ENCODE data around the gene BOLA1. TPM values are rescaled to one million over a fixed set of nuclear protein-coding genes. Genes with fewer than 3 reads are reported as not detected.

BOLA1 gene
- polyA plus RNA-seq, 1 experiment: 10.1 TPM

GRCh38 chr1:149916193-149916897 lies 17.0 kb downstream of the BOLA1 start:
- no peak for DNase-seq (ENCODE audit: low read depth, low spot score)
- Histone ChIP-seq H3K9me3 (ENCODE audit: control insufficient read depth, insufficient read depth, low read length) (no peaks in the 10 kb centered on the region), H3K27ac (ENCODE audit: low read depth, low read length) (no peak overlapping the region), H3K4me3 (ENCODE audit: low read depth, low read length) (peak overlapping the region; percentile 88), H3K27me3 (ENCODE audit: control insufficient read depth, insufficient read depth, low read length) (no peaks in the 10 kb centered on the region)
- ChIA-PET POLR2A (interaction anchor here (1.0 kb wide), 1 partner anchor 29 kb away, joined by 3 read pairs; a partner anchor contains a TSS), CTCF (no interaction called here)
- TF ChIP-seq CTCF (IDR thresholded peaks at IDR 0.05; ENCODE audit: low read depth, low read length): no peak

GRCh38 chr1:149916898-149917252 lies 17.5 kb downstream of the BOLA1 start:
- Histone ChIP-seq H3K27ac (ENCODE audit: low read depth, low read length) (no peak overlapping the region), H3K4me3 (ENCODE audit: low read depth, low read length) (peak overlapping the region; percentile 88), H3K27me3 (ENCODE audit: control insufficient read depth, insufficient read depth, low read length) (no peaks in the 10 kb centered on the region), H3K9me3 (ENCODE audit: control insufficient read depth, insufficient read depth, low read length) (no peaks in the 10 kb centered on the region)
- ChIA-PET CTCF (no interaction called here), POLR2A (no interaction called here)
- DNase-seq (ENCODE audit: low read depth, low spot score): no peak
- TF ChIP-seq CTCF (IDR thresholded peaks at IDR 0.05; ENCODE audit: low read depth, low read length): no peak

- CTCF ChIA-PET: no interaction called here
- Histone ChIP-seq H3K27me3 (ENCODE audit: control insufficient read depth, insufficient read depth, low read length) (no peaks in the 10 kb centered on the region), H3K9me3 (ENCODE audit: control insufficient read depth, insufficient read depth, low read length) (no peaks in the 10 kb centered on the region), H3K27ac (ENCODE audit: low read depth, low read length) (no peak within 1 kb of the TSS), H3K4me3 (ENCODE audit: low read depth, low read length) (peak within 1 kb of the TSS; percentile 88)
- TF ChIP-seq CTCF (IDR thresholded peaks at IDR 0.05; ENCODE audit: low read depth, low read length): no peak
- POLR2A ChIA-PET: interaction anchor here (0.8 kb wide), 1 partner anchor 21 kb away, joined by 4 read pairs; no protein-coding TSS in a partner anchor
- no peak for DNase-seq (ENCODE audit: low read depth, low spot score)
These were observed 18.3 kb downstream of the BOLA1 start, which contains the start of gene SV2A for GRCh38 chr1:149917571-149918144. SV2A (minus strand) TSS chr1:149917844; CDS start chr1:149913840, 4,004 bp downstream.

GRCh38 chr1:149923626-149924025 lies 24.3 kb downstream of the BOLA1 start:
- H3K27me3 ChIP-seq (ENCODE audit: control insufficient read depth, insufficient read depth, low read length): no peaks in the 10 kb centered on the region
- DNase-seq (ENCODE audit: low read depth, low spot score): no peak
- no peak for TF ChIP-seq CTCF (IDR thresholded peaks at IDR 0.05; ENCODE audit: low read depth, low read length)
- no peaks in the 10 kb centered on the region; the same call in 1 of the 2 replicates for H3K9me3 ChIP-seq (ENCODE audit: control insufficient read depth, insufficient read depth, low read length)
- ChIA-PET CTCF (no interaction called here), POLR2A (no interaction called here)
- H3K27ac ChIP-seq (ENCODE audit: low read depth, low read length): no peak overlapping the region
- no peak overlapping the region for H3K4me3 ChIP-seq (ENCODE audit: low read depth, low read length)

GRCh38 chr1:149925345-149925744 lies 26.0 kb downstream of the BOLA1 start:
- ChIA-PET CTCF (interaction anchor here (0.6 to 0.8 kb wide), 3 partner anchors 17 to 262 kb away, joined by 3 to 4 read pairs (median 3); a partner anchor contains a TSS), POLR2A (interaction anchor here (0.6 kb wide), 1 partner anchor 262 kb away, joined by 3 read pairs; no protein-coding TSS in a partner anchor)
- DNase-seq (ENCODE audit: low read depth, low spot score): no peak
- Histone ChIP-seq H3K9me3 (ENCODE audit: control insufficient read depth, insufficient read depth, low read length) (no peaks in the 10 kb centered on the region; the same call in 1 of the 2 replicates), H3K4me3 (ENCODE audit: low read depth, low read length) (no peak overlapping the region), H3K27me3 (ENCODE audit: control insufficient read depth, insufficient read depth, low read length) (no peaks in the 10 kb centered on the region), H3K27ac (ENCODE audit: low read depth, low read length) (no peak overlapping the region)
- no peak for TF ChIP-seq CTCF (IDR thresholded peaks at IDR 0.05; ENCODE audit: low read depth, low read length)

Measured in AG04450 (cell line).